Activated CD4-positive, CD25-positive, alpha-beta regulatory T cell treated with anti-CD3 and anti-CD28 coated beads, Interleukin-2, amount 50 U/mL, for 72 hours (primary cell): ENCODE results near the gene PCDHGA4.
"Not testable (repeated sequence)": the region's sequence is repeated elsewhere in the genome, so short reads cannot be mapped to it uniquely, and the experiment has no call there.

Experiments
- DNase-seq: peaks from one replicate; pipeline ENCODE4 v3.0.0; 2021

PCDHGA4 gene

DNA sequence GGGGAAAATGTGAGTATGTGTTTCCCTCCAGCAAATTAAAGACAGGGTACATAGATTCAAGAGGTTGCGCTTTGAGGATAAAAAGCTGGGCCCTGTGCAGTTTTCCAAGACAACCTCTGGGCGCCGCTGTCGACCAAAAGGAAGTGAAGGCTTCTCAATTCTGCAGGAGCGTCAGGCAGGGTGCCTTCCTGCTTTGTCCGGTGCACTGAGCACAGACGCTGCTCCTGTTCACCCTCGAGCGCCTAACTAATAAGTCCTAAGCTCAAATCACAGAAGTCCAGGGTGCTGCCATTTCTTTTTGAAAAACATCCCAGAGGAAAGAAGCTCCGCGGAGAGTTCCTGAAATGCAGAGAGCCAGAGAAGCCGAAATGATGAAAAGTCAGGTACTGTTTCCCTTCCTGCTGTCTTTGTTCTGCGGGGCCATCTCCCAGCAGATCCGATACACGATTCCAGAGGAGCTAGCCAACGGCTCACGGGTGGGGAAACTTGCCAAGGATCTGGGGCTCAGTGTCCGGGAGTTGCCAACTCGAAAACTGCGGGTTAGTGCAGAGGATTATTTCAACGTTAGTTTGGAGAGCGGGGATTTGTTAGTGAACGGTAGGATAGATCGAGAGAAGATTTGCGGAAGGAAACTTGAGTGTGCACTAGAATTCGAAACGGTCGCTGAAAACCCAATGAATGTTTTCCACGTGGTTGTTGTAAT lies 4.8 kb upstream of the PCDHGA4 start, which contains the start of gene PCDHGB1:
TSS of gene PCDHGB1 (plus strand) at position 183 of the 703 bp plus-strand sequence. CDS start at position 345, 162 bp downstream.
- DNase-seq: no peak

DNA sequence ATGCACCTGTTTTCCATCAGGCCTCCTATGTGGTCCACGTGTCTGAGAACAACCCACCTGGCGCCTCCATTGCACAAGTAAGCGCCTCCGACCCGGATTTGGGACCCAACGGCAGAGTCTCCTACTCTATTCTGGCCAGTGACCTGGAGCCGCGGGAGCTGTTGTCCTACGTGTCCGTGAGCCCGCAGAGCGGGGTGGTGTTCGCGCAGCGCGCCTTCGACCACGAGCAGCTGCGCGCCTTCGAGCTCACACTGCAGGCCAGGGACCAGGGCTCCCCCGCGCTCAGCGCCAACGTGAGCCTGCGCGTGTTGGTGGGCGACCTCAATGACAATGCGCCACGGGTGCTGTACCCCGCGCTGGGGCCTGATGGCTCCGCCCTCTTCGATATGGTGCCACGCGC lies 3.2 kb upstream of the PCDHGA4 start:
- no peak for DNase-seq

DNA sequence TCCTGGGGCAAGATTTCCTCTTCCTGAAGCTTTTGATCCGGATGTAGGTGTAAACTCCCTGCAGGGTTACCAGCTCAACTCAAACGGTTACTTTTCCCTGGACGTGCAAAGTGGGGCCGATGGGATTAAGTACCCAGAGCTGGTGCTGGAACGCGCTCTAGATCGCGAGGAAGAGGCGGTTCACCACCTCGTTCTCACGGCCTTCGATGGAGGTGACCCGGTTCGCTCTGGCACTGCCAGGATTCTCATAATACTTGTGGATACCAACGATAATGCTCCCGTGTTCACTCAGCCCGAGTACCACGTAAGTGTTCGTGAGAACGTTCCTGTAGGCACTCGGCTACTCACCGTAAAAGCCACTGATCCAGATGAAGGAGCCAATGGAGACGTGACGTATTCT lies 820 bp downstream of the PCDHGA4 start:
- DNase-seq: no peak

DNA sequence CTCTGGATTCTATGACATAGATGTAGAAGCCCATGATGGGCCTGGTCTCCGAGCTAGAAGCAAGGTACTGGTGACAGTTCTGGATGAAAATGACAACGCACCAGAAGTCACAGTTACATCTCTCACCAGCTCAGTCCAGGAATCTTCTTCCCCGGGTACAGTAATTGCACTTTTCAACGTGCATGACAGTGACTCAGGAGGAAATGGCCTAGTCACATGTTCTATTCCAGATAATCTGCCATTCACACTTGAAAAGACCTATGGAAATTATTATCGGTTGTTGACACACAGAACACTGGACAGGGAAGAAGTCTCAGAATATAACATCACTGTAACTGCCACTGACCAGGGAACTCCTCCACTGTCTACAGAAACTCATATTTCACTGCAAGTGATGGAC lies 1.3 kb downstream of the PCDHGA4 start:
- DNase-seq: no peak

DNA sequence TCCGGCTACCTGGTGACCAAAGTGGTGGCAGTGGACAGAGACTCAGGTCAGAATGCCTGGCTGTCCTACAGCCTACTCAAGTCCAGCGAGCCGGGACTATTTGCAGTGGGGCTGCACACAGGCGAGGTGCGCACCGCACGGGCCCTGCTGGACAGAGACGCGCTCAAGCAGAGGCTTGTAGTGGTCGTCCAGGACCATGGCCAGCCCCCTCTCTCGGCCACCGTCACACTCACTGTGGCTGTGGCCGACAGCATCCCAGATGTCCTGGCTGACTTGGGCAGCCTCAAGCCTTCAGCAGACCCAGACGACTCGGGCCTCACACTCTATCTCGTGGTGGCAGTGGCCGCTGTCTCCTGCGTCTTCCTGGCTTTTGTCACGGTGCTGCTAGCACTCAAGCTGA lies 2.1 kb downstream of the PCDHGA4 start:
- no peak for DNase-seq

DNA sequence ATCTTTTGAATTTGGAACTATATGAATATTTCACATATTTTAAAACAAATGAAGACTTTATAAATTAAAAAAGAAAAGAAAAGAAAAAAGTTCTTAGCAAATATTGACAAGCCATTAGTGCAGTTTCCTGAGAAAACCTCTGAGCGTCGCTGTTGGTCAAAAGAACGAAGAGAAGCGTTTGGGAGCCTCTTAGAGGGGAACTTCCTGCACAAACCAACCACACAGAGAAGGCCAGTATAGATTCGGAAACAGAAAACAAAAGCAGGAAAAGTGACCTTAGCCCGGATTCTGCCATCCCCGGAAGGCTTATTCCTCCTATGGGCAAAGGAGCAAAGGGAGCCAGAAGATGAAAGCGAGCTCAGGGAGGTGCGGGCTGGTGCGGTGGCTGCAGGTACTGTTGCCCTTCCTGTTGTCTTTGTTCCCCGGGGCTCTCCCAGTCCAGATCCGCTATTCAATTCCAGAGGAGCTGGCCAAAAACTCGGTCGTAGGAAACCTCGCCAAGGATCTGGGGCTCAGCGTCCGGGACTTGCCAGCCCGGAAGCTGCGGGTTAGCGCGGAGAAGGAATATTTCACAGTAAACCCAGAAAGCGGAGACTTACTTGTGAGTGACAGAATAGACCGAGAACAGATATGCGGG lies 5.1 kb downstream of the PCDHGA4 start, which contains the start of gene PCDHGB2:
TSS of gene PCDHGB2 (plus strand) at position 205 of the 637 bp plus-strand sequence. CDS start at position 347, 142 bp downstream.
- no peak for DNase-seq

DNA sequence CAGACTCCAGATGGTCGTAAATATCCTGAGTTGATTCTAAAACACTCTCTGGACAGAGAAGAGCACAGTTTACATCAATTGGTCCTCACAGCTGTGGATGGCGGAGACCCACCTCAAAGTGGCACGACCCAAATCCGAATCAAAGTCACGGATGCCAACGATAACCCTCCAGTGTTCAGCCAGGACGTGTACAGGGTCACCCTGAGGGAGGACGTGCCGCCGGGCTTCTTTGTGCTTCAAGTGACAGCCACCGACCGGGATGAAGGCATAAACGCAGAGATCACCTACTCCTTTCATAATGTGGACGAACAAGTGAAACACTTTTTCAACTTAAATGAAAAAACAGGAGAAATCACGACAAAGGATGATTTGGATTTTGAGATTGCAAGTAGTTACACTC lies 5.9 kb downstream of the PCDHGA4 start:
- DNase-seq: no peak

DNA sequence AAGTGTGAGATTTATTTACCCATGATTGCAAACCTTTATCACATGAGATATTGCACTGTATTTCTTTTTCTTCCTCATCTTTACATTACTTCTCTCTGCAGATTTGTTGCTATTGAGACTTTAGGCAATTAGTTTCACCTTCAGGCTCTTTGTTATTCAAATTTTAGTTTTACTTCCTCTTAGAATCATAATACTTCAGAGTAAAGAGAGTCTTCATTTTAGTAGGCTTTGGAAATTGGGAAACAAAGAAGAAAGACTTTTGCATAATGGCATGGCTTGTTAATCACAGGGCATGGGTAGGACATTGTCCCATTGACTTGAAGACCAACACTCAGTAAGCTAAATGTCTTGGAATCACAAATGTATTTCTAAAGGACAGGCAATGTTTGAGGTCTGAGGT lies 7.9 kb downstream of the PCDHGA4 start:
- no peak for DNase-seq

DNA sequence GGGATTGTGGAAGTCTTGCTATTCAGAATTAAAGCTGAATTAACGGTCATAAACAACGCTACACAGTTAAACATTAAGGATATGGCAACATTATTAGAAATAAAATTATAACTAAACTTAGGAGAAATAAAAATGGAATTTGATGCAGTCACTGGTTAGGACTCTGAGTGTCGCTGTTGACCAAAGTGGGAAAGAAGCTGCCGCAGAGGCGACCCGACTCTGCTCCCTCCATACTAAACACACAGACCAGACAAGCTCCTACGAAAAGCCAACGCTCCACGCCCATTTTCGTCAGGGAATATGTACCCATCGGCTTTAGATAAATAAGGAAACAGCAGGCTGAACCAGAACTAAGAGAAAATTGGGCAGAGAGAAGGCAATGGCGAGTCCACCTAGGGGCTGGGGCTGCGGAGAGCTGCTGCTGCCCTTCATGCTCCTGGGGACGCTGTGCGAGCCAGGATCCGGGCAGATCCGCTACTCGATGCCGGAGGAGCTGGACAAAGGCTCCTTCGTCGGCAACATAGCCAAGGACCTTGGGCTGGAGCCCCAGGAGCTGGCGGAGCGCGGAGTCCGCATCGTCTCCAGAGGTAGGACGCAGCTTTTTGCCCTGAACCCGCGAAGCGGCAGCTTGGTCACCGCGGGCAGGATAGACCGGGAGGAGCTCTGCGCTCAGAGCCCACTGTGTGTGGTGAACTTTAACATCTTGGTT lies 9.3 kb downstream of the PCDHGA4 start, which contains the start of gene PCDHGA5:
TSS of gene PCDHGA5 (plus strand) at position 211 of the 709 bp plus-strand sequence. CDS start at position 380, 169 bp downstream.
- DNase-seq: no peak

DNA sequence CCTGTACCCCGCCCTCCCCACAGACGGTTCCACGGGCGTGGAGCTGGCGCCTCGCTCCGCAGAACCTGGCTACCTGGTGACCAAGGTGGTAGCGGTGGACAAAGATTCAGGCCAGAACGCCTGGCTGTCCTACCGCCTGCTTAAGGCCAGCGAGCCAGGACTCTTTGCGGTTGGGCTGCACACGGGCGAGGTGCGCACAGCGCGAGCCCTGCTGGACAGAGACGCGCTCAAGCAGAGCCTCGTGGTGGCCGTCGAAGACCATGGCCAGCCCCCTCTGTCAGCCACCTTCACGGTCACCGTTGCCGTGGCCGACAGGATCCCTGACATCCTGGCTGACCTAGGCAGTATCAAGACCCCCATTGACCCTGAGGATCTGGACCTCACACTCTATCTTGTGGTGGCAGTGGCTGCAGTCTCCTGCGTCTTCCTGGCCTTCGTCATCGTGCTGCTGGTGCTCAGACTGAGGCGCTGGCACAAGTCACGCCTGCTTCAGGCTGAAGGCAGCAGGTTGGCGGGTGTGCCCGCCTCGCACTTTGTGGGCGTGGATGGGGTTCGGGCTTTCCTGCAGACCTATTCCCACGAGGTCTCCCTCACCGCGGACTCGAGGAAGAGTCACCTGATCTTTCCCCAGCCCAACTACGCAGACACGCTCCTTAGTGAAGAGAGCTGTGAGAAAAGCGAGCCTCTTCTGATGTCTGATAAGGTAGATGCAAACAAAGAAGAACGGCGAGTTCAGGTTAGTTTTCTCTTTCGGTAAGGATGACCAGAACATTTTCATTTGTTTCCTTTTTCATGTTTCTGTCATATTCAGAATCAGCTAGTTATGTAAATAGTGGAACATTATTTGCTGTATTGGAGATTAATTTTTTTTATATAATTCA lies 11.4 kb downstream of the PCDHGA4 start:
- no peak for DNase-seq

DNA sequence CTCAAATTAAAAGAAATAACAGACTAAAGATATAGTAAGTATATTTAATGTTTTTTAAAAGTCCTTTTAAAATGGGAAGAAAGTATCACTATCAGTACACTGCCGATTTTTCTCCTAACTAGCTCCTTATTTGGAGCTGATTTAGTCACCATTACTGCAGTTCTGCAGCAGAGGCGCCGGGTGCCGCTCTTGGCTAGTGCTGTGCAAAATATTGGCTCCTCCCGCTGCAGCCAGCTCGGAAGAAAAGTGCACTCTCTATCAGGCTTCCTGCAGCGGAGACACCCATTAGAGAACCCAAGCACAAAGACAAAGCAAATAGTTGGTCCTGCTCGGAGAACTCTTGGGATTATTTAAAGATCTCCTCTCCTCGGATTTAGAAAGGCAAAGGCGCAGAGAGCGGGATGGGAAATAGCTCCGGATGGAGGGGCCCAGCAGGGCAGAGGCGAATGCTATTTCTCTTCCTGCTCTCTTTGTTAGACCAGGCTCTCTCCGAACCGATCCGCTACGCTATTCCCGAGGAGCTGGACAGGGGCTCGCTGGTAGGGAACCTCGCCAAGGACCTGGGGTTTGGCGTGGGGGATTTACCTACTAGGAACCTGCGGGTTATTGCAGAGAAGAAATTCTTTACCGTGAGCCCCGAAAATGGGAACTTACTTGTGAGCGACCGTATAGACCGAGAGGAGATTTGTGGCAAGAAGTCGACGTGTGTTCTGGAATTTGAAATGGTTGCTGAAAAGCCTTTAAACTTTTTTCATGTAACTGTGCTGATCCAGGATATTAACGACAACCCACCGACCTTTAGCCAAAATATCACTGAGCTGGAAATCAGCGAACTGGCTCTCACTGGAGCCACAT lies 15.4 kb downstream of the PCDHGA4 start, which contains the start of gene PCDHGB3:
TSS of gene PCDHGB3 (plus strand) at position 249 of the 855 bp plus-strand sequence. CDS start at position 402, 153 bp downstream.
- no peak for DNase-seq

DNA sequence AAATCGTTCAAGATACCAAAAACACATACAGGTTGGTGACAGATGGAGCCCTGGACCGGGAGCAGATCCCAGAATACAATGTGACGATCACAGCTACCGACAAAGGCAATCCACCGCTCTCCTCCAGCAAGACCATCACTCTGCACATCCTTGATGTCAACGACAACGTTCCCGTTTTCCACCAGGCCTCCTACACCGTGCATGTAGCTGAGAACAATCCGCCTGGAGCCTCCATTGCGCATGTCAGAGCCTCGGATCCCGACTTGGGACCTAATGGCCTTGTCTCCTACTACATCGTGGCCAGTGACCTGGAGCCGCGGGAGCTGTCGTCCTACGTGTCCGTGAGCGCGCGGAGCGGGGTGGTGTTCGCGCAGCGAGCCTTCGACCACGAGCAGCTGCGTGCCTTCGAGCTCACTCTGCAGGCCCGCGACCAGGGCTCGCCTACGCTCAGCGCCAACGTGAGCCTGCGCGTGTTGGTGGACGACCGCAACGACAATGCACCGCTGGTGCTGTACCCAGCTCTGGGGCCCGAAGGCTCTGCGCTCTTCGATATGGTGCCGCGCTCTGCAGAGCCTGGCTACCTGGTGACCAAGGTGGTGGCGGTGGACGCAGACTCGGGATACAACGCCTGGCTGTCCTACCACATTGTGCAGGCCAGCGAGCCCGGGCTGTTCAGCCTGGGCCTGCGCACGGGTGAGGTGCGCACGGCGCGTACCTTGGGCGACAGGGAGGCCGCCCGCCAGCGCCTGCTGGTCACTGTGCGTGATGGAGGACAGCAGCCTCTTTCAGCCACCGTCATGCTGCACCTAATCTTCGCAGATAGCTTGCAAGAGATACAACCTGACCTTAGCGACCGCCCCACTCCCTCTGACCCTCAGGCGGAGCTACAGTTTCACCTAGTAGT lies 17.0 kb downstream of the PCDHGA4 start:
- DNase-seq: no peak

DNA sequence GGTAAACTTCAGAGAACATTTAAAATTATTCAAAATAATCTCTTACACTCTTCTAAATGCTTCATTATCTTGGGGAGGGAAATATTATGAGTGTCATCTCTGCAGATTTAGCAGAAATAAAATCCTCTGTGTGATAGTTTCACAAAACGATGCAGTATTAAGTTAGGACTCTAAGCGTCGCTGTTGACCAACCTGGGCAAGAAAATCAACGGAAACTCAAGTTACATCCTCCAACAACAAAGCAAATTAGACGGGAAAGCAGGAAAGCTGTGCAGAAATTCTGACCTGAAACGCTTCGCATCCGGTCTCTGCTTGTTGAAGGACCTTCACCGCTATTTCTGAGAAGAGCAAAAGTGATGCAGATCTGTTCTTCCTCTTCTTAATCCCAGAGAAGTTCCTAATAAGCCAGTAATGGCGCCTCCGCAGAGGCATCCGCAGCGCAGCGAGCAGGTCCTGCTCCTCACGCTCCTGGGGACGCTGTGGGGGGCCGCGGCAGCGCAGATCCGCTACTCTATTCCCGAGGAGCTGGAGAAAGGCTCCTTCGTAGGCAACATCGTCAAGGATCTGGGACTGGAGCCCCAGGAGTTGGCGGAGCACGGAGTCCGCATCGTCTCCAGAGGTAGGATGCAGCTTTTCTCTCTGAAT lies 19.0 kb downstream of the PCDHGA4 start, which contains the start of gene PCDHGA6:
TSS of gene PCDHGA6 (plus strand) at position 219 of the 645 bp plus-strand sequence. CDS start at position 412, 193 bp downstream.
- DNase-seq: no peak

DNA sequence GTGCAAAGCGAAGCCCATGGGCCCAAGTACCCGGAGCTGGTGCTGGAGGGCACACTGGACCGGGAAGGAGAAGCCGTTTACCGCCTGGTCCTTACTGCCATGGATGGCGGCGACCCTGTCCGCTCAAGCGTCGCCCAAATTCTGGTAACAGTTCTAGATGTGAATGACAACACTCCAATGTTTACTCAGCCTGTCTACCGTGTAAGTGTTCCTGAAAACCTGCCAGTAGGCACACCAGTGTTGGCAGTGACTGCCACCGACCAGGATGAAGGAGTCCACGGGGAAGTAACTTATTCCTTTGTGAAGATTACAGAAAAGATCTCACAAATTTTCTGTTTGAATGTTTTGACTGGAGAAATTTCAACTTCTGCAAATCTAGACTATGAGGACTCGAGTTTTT lies 19.8 kb downstream of the PCDHGA4 start:
- no peak for DNase-seq

DNA sequence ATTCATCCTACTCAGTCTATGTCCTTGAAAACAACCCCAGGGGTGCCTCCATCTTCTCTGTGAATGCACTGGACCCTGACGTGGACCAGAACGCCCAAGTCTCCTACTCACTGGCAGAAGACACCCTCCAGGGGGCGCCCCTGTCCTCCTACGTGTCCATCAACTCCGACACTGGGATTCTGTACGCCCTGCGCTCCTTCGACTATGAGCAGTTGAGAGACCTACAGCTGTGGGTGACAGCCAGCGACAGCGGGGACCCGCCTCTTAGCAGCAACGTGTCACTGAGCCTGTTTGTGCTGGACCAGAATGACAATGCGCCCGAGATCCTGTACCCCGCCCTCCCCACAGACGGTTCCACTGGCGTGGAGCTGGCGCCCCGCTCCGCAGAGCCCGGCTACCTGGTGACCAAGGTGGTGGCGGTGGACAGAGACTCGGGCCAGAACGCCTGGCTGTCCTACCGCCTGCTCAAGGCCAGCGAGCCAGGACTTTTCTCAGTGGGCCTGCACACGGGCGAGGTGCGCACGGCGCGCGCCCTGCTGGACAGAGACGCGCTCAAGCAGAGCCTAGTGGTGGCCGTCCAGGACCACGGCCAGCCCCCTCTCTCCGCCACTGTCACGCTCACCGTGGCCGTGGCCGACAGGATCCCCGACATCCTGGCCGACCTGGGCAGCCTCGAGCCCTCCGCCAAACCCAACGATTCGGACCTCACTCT lies 20.8 kb downstream of the PCDHGA4 start:
- DNase-seq: not testable (repeated sequence)

DNA sequence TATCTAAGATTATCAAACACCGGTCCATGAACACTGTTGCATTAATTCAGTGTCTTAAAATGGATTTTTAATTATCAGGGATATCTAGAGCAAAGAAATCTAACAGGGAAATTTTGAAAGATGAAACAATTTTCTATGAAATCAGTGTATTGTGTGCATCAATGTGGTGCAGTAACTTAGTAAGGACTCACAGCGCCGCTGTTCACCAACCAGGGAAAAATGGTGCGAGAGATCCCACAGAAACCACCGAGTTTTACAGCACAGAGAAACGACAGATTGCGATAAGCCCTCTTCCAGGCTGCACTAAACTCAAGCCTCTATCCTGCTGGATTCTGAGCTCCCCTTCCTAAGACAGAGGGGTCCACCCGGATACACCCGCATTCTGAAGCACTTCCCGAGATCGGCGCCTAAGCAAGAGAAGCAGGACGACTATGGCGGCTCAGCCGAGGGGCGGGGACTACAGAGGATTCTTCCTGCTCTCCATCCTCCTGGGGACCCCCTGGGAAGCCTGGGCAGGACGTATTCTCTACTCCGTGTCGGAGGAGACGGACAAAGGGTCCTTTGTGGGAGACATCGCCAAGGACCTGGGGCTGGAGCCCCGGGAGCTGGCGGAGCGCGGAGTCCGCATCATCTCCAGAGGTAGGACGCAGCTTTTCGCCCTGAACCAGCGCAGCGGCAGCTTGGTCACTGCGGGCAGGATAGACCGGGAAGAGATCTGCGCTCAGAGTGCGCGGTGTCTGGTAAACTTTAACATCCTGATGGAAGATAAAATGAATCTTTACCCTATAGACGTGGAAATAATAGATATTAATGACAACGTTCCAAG lies 27.9 kb downstream of the PCDHGA4 start, which contains the start of gene PCDHGA7:
TSS of gene PCDHGA7 (plus strand) at position 274 of the 826 bp plus-strand sequence. CDS start at position 432, 158 bp downstream.
- no peak for DNase-seq

DNA sequence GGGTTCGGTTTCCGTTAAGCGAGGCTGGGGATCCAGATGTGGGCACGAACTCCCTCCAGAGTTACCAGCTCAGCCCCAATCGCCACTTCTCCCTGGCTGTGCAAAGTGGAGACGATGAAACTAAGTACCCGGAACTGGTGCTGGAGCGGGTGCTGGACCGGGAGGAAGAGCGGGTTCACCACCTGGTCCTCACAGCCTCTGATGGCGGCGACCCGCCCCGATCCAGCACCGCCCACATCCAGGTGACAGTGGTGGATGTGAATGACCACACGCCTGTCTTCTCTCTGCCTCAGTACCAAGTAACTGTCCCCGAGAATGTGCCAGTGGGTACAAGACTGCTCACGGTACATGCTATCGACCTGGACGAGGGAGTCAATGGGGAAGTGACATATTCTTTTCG lies 28.5 kb downstream of the PCDHGA4 start:
- DNase-seq: no peak
